GM19023 (cell line): ENCODE results near the gene SNRNP27.
A peak's percentile ranks its signal among the peaks of the same experiment; 100 is the strongest.

Experiments
- ATAC-seq: cut with Tn5 transposase; IDR thresholded peaks from one replicate; pipeline ENCODE4 v1.9.1; 2021; ENCODE audit warnings: mild to moderate bottlenecking, moderate library complexity; ENCODE audit not compliant: unreplicated experiment

SNRNP27 gene

DNA sequence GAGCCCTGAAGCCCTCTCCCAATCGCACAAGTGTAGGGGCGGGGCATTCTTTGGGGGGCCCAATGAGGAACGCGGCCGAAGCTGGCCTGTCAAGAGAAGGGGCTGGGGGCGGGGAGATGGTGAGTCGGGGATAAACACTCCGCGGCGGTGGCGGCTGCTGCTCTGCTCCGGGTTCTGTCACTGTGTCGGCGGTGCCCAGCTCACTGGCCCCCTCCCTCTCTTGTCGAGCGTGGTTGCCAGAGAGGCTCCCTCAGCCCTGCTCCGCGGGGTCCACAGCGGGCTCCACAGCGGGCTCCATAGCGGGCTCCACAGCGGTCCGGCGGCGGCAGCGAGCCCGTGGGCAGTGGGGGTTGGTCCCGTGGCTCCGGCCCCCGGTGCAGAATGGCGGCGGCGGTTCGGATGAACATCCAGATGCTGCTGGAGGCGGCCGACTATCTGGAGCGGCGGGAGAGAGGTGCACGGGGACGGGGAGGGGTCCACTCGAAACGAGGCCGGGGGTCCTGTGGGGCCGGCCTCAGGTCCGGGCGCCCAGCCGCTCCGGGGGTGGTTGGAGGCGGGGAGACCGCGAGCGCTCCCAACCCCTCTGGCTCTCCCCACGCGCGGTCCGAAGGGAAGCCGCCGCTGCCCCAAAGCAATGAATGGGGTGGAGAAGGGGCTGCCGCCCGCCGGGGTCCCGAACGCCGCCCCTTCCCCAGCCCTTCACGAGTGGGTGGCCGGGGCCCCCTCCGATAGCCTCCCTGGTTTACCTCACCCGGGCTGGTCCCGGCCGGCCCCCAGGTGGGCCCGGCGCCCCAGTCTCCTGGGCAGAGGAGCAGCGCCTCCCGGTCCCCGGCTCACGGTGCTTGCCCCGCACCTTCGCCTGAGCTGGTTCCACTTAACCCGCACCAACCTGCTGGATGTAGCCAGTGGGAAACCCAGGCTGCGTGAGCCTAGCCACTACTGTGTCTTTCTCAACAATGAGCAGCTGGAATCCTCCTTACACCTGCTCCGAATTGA is 21.5 kb downstream of the SNRNP27 start, which contains the start of gene MXD1:
MXD1 (plus strand) TSS at position 160 of the 996 bp plus-strand sequence; CDS start at position 382, 222 bp downstream.
- peak; percentile 82 for ATAC-seq

- ATAC-seq, result no peak
These were observed 22.4 kb downstream of the SNRNP27 start for GRCh38 chr2:69916106-69916505.

DNA sequence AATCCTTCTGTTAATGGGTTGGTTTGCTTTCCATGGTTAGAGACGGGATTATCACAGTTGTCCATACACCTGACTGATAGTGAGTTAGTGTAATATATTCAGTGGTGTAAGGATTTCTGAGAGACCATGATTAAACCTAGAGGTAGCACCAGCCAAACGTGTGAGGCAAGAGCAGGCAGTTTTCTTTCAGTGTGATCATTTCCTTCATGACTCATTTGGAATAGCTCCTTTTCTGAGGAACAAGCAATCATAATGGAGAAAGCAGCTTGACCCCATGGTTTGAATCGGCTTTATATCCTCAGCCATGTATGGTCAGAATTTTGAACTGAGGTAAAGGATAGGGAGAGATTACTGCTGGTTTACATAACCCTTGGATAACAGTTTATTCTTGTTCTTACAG is 24.1 kb downstream of the SNRNP27 start:
- no peak for ATAC-seq

DNA sequence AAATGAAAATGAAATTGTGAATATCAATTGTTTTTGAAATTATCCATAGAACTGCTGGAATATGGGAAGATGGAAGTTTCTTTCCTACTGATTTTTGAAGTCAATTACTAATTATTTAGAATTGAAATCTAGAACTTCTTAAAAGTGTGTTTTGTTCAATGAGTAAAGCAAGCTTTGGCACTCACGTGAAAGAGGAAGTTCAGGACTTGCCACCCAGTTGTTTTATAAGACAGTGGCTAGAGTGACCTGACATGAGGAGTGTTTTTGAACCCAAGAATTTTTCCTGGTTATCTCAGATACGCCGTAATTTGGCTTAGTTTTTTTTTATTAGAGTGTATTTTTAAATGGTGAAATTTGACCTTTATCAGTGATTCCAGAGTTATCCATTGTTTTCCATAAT is 24.6 kb downstream of the SNRNP27 start:
- ATAC-seq, result no peak

DNA sequence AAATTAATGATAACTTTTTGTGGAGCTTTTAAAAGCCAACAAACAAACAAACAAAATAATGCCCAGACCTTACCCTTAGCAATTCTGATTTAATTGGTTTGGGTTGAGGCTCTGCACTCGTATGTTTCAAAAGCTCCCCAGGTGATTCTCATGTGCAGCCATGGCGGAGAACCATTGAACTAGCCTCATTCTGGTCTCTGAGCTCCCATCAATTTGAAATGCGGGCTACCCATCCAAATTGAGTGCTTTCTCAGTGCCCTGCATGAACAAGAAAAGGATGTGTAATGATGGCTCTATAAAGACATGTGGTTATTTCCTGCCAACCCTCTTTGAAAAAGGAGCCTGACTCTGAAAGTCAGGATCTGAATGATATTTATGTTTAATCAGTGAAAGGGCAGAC is 29.4 kb downstream of the SNRNP27 start:
- ATAC-seq, result no peak

GRCh38 chr2:69926849-69927515 is 33.2 kb downstream of the SNRNP27 start:
- no peak for ATAC-seq

DNA sequence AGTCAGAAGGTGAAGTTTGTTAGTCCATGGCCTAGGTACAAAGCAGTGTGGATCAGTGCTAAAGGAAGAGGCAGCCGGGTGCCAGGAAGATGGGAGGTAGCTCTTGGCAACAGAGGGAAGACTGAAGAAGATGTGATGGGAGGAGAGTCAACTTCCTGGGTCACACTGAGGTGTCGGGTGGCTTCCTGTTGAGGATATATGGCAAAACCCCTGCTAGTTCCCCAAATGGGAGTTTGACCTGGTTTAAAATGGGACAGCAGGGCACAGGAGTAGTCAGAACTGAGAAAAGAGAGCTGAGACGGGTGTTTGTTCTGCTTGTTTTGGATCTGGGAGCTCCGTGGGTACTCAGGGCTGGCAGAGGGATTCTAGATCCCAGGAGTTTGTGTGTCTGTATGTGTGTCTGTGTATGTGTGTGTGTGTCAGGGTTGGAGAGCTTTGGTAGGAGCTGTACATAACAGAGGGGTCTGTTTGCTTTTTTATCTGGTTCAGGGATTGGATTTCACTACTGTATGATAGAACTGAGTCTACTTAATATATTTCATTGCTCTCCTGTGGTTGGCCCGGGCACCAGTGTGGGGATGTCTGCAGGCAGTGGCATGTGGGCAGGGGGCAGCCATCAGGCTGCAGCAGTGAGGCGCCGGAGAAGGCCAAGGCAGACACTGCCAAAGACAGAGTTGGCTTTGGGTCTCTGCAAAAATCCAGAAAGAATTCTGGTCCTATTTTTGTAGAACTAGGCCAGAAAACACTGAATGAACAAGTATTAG is 38.3 kb downstream of the SNRNP27 start:
- ATAC-seq, result no peak

DNA sequence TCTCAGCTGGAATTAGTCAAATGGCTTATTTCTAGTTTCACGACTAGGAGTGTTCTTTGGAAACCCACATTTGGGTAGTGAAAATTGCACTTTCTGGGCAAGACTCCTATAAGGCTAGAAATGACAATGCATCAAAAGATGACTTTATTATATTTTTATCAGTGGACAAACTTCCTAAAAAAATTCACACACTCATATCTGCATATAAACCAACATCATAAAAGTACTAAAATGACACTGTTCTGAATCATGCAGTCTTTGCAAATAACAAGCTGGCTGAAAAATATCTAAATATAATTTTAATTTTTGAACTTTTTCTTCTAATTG is 38.8 kb downstream of the SNRNP27 start:
- no peak for ATAC-seq

DNA sequence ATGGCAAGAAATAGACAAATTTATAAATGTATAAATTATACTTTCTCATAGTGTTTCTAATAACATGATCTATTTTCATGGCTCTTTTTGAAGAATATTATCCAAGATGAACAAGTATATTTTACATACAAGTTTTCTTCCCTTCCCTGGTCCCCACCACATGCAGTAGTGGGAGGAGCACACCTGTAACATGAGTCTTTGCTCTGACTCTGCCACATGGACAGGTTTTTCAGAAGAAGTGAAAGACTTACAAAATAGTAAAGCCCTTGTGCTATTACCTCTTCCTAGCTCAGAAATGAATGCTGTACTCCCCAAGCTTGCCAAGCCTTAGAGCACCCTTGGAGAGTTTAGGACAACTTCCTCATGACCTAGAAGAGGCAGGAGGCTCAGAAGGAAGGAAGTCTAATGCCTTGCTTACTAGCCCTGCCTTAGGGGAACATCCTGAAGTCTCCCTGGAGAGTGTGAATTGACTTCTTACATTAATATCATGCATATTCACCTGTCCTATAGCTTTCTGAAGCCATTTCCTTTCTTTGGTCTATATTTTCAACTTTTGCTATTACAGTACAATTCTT is 39.6 kb downstream of the SNRNP27 start:
- ATAC-seq, result no peak

GRCh38 chr2:69933839-69934613 is 40.3 kb downstream of the SNRNP27 start:
- no peak for ATAC-seq

DNA sequence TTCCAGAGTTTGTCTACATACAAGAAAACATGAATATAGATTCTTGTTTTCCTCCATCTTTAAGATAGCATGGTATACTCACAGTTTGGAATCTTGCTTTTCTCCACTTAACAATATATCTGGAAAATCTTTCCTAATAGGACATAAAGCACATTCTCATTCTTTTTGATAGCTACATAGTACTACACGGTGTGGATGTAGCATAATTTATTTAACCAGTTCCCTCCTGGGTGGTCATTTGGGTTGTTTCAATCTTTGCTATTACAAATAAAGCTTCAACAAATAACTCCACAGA is 40.8 kb downstream of the SNRNP27 start:
- no peak for ATAC-seq

GRCh38 chr2:69935011-69935410 is 41.3 kb downstream of the SNRNP27 start:
- no peak for ATAC-seq

- no peak for ATAC-seq
These were observed 43.1 kb downstream of the SNRNP27 start for GRCh38 chr2:69936906-69937305.

DNA sequence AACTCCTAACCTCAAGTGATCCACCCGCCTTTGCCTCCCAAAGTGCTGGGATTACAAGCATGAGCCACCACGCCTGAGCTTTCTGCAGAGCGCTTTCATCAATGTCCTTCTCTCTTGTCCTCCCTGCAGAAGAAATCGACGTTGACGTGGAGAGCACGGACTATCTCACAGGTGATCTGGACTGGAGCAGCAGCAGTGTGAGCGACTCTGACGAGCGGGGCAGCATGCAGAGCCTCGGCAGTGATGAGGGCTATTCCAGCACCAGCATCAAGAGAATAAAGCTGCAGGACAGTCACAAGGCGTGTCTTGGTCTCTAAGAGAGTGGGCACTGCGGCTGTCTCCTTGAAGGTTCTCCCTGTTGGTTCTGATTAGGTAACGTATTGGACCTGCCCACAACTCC is 44.2 kb downstream of the SNRNP27 start:
- no peak for ATAC-seq

DNA sequence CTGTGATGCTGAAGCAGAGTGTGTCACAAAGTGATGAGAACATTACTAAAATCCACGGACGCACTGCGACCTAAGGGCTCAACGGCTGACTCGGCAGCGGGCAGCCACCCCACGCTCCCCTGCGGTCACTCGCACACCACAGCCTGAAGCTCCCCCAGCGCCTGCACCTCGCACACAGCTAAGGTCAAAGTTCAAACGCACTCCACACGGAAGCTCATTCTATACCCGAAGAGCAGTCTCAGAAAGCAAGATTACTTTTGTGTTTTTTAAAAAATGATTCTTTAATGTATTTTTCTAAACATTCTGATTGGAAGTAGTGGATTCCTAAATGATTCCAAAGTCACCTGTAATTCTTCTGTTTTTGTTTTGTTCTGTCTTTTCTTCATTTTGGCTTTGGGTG is 46.0 kb downstream of the SNRNP27 start:
- ATAC-seq, result no peak

GRCh38 chr2:69940691-69941090 is 46.9 kb downstream of the SNRNP27 start:
- no peak for ATAC-seq

GRCh38 chr2:69943000-69943842 is 49.5 kb downstream of the SNRNP27 start:
- ATAC-seq, result no peak

DNA sequence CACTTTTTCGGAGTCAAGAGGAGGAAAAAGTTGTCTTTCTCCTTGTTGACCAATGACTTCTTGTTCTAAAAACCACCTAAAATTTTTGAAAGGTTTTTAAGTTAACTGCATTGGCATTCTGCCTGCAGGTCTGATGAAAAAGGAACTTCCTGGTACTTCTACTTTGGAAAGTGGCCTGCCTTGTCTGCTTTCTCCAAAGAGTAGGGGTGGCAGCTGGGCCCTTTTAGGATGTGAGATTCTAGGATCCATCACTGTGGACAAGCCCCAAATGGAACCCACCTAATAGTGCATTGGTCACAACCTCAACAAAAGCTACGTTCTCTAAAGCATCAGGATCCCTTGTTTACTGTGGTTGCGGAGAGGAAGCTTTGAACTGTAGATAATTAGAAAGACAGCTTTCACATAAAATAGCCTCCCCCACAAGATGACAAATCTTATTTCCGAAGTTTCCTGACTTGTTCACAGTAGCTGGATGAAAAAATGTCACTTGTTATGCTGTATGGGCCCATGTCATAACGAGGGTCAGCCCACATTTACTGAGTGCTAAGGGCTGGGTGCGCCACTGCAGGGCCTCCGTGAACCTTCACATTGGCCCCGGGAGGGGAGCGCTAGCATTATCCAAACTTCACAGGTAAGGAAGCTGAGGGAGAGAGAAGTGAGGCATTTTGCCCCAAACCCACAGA is 50.2 kb downstream of the SNRNP27 start:
- no peak for ATAC-seq

- no peak for ATAC-seq
These were observed 51.0 kb downstream of the SNRNP27 start for GRCh38 chr2:69944756-69945155.
